ENCODE results near the gene DHPS. TPM values are rescaled to one million over a fixed set of nuclear protein-coding genes. Genes with fewer than 3 reads are reported as not detected.

DHPS gene
- total RNA-seq, 1 donor from 2014 or later, result 106 TPM

DNA sequence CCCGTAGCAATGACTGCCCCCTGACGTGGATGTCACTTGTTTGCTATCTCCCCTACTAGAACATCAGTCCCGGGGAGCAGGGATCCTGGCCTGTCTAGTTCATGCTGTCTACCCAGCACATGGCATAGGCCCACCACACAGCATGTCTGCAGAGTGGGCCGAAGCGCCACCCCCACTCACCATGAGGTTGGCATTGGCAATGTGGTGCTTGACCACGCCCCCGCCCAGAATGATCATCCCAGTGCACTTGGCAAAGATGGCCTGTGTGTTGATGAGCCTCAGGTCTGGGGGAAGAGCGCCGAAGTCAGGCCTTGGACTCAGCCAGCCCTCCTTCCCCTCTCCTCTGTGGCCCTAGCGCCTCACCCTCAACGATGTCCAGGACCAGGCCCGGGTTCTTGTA is 4.8 kb downstream of the DHPS start:
- Mint-ChIP-seq H3K9me3 (ENCODE audit: low read depth) (no peaks in the 10 kb centered on the region), H3K4me3 (ENCODE audit: low read depth) (no peak overlapping the region), H3K27me3 (no peaks in the 10 kb centered on the region), H3K4me1 (ENCODE audit: low read depth) (peaks cover 7% of the 10 kb centered on the region), H3K27ac (peak overlapping the region; percentile 88), H3K36me3 (ENCODE audit: insufficient read depth) (peaks cover 27% of the 10 kb centered on the region)
- no peak for DNase-seq (ENCODE audit: low spot score, unreplicated experiment)
- TF ChIP-seq, protein P1, sequence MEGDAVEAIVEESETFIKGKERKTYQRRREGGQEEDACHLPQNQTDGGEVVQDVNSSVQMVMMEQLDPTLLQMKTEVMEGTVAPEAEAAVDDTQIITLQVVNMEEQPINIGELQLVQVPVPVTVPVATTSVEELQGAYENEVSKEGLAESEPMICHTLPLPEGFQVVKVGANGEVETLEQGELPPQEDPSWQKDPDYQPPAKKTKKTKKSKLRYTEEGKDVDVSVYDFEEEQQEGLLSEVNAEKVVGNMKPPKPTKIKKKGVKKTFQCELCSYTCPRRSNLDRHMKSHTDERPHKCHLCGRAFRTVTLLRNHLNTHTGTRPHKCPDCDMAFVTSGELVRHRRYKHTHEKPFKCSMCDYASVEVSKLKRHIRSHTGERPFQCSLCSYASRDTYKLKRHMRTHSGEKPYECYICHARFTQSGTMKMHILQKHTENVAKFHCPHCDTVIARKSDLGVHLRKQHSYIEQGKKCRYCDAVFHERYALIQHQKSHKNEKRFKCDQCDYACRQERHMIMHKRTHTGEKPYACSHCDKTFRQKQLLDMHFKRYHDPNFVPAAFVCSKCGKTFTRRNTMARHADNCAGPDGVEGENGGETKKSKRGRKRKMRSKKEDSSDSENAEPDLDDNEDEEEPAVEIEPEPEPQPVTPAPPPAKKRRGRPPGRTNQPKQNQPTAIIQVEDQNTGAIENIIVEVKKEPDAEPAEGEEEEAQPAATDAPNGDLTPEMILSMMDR (IDR thresholded peaks at IDR 0.05; ENCODE audit: unreplicated experiment), result no peak

DNA sequence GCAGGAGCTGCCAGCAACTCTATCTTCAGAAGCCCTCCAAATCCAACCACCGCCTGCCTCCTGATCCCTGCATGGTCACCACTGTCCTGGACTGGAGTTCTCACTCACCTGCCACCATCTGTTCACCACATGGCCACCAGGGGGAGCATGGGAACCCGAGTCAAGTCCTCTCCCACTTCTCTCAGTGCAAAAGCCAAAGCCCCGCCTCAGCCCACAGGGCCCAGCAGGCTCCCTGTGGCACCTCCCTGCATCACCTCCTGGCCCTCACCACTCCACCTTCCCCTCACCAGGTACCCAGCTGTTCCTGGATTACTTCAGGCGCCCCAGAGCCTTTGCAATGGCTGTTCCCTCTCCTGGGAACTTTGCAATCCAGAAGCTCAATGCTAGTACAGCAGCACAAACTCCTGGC is 5.3 kb downstream of the DHPS start:
- TF ChIP-seq, protein P1 (IDR thresholded peaks at IDR 0.05; ENCODE audit: unreplicated experiment), result peak; percentile 89
- peak; percentile 88 for DNase-seq (ENCODE audit: low spot score, unreplicated experiment)
- Mint-ChIP-seq H3K4me3 (ENCODE audit: low read depth) (no peak overlapping the region), H3K9me3 (ENCODE audit: low read depth) (no peaks in the 10 kb centered on the region), H3K36me3 (ENCODE audit: insufficient read depth) (peaks cover 28% of the 10 kb centered on the region), H3K27ac (peak overlapping the region; percentile 88), H3K4me1 (ENCODE audit: low read depth) (peaks cover 8% of the 10 kb centered on the region), H3K27me3 (no peaks in the 10 kb centered on the region)

DNA sequence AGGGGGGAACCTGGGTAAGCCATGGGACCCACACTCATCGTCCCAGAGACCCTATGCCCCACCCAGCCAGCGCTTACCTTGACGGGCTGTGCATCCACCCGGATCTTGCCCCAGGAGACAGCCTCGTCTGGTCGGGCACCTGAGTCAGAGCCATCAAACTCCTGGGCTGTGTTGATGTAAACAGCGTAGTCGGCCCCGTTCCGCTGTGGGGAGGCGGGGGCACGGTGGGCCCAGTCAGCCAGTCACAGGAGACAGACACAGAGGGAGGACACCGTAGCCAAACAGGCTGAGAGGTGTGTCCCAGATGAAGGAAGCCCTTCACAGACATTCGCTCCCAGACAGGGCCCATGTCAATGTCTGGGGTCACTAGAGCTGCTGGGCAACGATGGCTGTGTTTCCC is 5.7 kb downstream of the DHPS start:
- no peaks in the 10 kb centered on the region for H3K9me3 Mint-ChIP-seq (ENCODE audit: low read depth)
- TF ChIP-seq, protein P1 (IDR thresholded peaks at IDR 0.05; ENCODE audit: unreplicated experiment), result no peak
- no peaks in the 10 kb centered on the region for H3K27me3 Mint-ChIP-seq
- no peak for DNase-seq (ENCODE audit: low spot score, unreplicated experiment)
- peak overlapping the region; percentile 88 for H3K27ac Mint-ChIP-seq
- H3K4me1 Mint-ChIP-seq (ENCODE audit: low read depth), result peaks cover 4% of the 10 kb centered on the region
- H3K36me3 Mint-ChIP-seq (ENCODE audit: insufficient read depth), result peaks cover 25% of the 10 kb centered on the region
- no peak overlapping the region for H3K4me3 Mint-ChIP-seq (ENCODE audit: low read depth)

DNA sequence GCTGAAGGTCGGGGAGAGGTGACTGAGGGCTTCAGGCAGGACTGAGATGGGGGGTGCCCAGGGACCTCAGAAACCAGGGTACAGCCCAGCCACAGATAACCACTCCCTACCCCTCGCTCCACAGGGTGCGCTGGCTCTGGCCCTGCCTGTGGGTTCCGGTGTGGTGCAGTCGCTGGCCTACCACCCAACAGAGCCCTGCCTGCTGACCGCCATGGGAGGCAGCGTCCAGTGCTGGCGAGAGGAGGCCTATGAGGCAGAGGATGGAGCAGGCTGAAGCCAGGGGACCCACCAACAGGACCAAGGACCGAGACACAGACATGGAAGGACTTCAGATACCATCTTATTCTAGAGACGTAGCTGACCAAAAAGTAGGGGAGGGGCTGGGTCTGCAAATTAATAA is 6.3 kb downstream of the DHPS start:
- peaks cover 3% of the 10 kb centered on the region for H3K4me1 Mint-ChIP-seq (ENCODE audit: low read depth)
- H3K4me3 Mint-ChIP-seq (ENCODE audit: low read depth), result no peak overlapping the region
- no peaks in the 10 kb centered on the region for H3K27me3 Mint-ChIP-seq
- TF ChIP-seq, protein P1 (IDR thresholded peaks at IDR 0.05; ENCODE audit: unreplicated experiment), result no peak
- H3K27ac Mint-ChIP-seq, result no peak overlapping the region
- peaks cover 24% of the 10 kb centered on the region for H3K36me3 Mint-ChIP-seq (ENCODE audit: insufficient read depth)
- no peak for DNase-seq (ENCODE audit: low spot score, unreplicated experiment)
- H3K9me3 Mint-ChIP-seq (ENCODE audit: low read depth), result no peaks in the 10 kb centered on the region

DNA sequence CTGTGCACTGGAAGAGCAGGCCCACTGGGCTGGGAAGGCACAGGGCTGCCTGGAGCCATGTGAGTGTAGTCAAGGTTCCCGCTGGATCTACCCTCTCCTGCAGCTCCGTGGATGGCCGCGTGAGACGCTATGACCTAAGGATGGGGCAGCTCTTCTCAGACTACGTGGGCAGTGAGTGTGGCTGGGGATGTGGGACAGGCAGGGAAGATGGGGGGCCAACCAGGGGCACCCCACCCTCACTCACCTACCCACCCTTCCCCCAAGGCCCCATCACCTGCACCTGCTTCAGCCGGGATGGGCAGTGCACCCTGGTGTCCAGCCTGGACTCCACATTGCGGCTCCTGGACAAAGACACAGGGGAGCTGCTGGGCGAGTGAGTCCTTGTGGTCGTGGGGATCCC is 8.9 kb downstream of the DHPS start:
- no peak for DNase-seq (ENCODE audit: low spot score, unreplicated experiment)
- TF ChIP-seq, protein P1 (IDR thresholded peaks at IDR 0.05; ENCODE audit: unreplicated experiment), result no peak
- no peaks in the 10 kb centered on the region for H3K9me3 Mint-ChIP-seq (ENCODE audit: low read depth)

More for the DNA sequence above, 8.9 kb downstream of the DHPS start:
- Mint-ChIP-seq H3K4me1 (ENCODE audit: low read depth) (peaks cover 14% of the 10 kb centered on the region), H3K27ac (no peak overlapping the region), H3K36me3 (ENCODE audit: insufficient read depth) (peaks cover 16% of the 10 kb centered on the region), H3K4me3 (ENCODE audit: low read depth) (no peak overlapping the region), H3K27me3 (no peaks in the 10 kb centered on the region)

All from progenitor cell of endocrine pancreas (in vitro differentiated cells).